EH (cell line): Measurements from ENCODE around the gene PLCH1.
"Not testable (repeated sequence)": the region's sequence is repeated elsewhere in the genome, so short reads cannot be mapped to it uniquely, and the experiment has no call there.

Experiments used
- DNase-seq: peaks from one replicate; pipeline ENCODE4 v3.0.0-alpha.2; 2015; ENCODE audit warnings: low read depth

Gene PLCH1

DNA sequence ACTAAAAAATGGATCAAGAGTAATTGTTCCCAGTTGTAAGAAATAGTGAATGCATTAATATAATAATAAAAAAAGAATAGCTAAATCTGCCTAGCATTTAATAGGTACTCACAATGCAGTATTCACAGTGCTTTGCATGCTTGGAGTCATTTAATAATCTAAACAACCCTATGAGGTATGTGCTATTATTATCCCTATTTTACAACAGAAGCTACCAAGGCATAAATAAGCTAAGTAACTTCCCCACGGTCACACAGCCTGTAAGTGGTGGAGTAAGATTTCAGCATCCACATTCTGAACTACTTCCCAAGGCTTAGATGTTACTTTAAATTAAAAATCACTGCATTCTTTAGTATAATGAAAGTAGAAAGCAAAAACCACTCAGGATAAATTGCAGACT, 102.9 kb downstream of the PLCH1 start:
- DNase-seq: peak; percentile 3

DNA sequence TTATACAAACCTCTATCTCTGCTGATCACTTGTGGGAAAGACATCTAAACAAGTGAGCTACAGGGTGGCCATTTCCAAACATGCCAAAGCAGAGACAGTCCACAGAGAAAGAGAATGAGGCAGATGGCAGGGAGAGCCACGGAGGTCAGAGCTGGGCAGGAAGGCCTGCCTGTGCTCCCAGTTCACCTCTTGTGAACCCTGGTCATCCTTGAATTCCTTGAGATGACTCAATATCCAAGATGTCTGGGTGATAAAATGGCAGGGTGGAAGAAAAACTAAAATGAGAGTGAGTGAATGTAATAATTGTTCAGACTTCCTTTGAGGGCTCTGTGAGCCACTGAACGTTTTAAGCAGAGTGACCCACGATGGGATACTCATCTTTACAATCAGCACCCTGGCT, 104.8 kb downstream of the PLCH1 start:
- DNase-seq: peak; percentile 6

DNA sequence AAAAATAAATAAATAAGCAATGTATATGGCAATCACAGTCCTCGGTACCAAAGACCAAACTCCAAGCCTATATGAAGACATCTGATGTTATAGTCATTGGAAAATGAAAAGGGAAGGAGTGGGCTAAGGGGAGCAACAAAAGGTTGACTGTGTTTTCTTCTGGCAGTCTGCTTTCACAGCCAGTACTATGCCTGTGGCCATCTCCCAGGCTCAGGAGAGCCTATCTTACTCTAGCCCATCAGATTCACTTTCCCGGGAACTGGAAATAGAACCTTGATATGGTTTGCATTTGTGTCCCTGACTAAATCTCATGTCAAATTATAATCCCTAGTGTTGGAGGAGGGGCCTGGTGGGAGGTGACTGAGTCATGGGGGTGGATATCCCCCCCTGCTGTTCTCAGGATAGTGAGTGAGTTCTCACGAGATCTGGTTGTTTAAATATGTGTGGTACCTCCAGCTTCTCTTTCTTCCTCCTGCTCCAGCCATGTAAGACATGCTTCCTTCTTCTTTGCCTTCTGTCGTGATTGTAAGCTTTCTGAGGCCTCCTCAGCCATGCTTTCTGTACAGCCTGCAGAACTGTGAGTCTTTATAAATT, 105.3 kb downstream of the PLCH1 start:
- no peak for DNase-seq

DNA sequence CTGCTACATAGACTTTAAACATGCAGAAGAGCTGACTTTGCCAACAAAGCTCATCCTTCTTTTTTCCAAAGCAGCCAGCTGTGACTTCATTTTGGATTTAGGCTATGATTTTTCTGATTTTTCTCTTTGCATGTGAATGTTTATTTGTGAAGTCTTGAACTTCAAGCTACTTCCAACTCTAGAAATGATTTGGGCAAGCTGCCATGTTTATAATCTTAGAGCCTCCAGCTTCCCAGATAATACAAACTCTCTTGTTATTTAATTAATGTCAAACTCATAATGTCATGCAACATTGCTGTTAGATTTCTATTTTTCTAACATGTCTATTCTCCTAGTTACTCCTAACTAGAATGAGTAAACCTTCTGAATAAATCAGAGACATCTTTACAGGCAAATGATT, 106.4 kb downstream of the PLCH1 start:
- DNase-seq: peak; percentile 6

DNA sequence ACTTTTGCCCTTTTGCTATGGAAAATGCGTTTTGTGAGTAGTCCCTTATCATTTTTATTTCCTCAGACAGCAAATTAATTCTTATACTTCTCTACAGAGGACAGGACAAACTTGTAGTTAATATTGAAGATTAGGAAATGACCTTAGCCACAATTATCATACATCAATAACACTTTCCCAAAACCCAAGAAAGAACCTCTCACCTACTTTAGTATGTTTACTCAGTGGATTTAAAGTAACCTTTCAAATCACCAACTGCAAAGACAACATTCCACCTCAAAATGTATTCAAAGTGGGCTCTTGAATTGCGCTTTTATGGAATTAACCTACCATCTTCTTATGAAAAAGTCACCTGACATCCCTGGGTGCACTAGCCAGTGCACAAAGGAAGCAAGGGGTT, 107.3 kb downstream of the PLCH1 start:
- DNase-seq: no peak

DNA sequence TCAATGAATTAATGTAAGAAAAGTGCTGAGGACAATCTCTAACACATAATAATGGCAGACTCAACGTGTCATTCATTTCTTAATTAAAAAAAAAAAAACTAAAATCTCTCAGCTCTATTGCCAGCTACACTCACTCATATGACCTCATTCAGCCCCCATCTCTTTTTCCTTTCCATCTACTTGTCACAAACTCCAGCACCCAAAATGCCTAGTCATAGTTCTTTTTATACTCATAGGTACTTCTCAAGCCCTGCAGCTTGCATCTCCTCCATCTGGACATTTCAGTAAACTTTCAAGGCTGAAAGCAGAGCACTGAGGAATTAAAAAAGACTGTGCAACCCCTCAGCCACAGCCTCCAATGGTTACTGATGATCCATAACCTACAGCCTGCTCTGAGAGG, 109.8 kb downstream of the PLCH1 start:
- DNase-seq: no peak

DNA sequence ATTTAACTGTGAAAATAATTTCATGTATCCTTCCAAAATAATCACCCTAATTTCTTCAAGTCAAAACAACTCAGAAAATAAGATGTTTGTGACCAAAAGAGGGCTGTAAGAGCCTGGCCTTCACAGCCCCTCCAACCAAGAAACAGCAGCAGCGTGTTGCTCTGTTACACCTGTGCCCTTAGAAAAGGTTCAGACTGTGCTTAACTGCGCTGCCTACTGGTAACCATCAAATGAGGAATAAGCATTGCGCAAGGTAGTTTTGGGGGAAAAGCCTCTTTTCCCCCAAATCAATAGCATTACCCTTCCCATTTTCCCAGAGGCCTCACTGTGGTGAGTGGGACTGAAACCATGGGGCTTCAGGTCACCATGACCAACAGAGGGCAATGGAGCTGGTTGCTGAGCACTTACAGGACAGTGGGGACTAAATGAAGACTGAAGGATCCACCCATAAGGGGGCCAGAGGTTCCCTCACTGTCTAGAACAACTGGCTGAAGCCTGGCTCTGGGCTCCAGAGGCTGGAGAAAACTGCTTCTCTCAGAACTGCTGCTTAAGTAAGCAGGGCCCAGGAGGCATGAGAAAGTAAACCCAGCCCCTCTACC, 110.7 kb downstream of the PLCH1 start:
- DNase-seq: no peak

DNA sequence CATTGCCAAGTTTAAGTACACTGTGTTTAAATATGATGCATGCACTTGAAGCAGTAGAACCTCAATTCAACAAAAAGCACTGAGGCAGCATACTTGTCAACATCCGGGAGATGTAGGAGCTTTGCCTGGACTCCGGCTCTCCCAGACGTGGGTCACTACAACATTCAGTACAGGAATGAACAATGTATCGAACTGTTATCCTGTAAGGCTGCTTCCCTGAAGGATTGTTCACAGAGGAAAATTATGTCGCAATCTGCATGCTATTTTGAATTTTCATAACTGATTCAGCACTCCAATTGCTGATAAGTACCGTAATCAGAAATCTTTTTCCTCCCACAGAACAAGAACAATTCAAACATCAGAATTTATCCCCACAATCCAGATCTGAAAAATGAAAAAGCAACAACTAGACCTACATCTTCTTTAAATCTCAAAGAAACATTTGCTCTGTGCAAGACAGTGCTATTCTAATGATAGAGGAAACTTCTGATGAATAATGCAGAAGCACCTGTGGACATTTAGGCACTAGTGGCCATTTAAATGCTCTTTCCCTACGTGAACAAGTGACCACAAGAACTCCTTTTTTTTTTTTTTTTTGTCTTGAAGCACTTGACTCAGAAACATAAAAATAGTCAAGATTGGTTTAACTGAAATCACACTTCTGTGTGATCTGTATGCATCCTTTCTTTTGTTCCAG, 113.4 kb downstream of the PLCH1 start:
- DNase-seq: no peak

DNA sequence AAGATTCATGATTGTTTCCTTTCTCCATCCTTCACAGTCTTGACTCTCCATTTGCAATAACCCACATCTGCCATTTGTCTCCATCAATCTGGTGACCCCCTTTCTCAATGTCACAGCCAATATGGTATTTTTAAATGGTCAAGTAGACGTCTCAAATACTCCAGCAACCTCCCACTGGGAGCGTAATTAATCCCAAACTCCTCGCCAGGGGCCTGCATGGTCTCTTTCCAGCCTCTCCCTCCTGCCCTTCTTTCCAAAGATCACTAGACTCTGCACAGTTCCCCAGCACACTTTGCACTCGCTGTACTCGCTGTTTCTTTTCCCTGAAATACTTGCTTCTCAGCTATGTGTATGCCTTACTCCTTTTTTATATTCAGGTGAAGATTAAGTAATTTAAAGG, 115.3 kb downstream of the PLCH1 start:
- DNase-seq: no peak

DNA sequence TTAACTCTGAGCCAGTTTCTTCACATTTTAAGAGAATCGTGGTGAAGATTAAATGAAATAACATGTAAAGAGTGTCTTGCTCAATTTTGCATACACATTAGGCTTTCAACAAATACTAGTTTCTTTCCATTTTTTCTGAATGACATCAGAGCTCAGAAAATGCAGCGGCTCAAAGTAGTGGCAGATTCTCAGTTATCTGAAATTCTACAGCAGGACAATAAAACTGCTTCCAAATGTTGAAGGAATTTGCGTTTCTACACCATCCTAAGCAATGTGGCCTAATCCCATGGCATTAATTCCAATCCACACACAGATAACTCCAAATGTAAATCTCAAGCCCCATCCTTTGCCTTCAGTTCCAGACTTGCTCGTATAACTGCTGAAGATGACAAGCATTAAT, 115.8 kb downstream of the PLCH1 start:
- no peak for DNase-seq

DNA sequence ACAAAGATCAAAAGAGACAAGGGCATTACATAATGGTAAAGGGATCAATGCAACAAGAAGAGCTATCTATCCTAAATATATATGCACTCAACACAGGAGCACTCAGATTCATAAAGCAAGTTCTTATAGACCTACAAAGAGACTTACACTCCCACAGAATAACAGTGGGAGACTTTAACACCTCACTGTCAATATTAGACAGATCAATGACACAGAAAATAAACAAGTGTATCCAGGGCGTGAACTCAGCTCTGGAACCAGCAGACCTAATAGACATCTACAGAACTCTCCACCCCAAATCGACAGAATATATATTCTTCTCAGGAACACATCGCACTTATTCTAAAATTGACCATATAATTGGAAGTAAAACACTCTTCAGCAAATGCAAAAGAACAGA, 122.2 kb downstream of the PLCH1 start:
- not testable (repeated sequence) for DNase-seq

DNA sequence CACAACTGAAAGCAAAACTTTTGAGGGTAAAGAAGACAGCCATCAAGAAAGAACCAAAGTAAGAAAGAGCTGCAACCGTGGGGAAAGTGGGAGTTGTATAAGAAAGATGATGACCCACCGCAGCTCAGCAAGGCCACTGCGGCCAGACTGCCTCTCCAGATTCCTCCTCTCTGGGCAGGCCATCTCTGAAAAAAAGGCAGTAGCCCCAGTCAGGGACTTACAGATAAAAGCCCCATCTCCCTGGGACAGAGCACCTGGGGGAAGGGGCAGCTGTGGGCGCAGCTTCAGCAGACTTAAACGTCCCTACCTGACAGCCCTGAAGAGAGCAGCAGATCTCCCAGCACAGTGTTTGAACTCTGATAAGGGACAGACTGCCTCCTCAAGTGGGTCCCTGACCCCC, 124.3 kb downstream of the PLCH1 start:
- DNase-seq: not testable (repeated sequence)

DNA sequence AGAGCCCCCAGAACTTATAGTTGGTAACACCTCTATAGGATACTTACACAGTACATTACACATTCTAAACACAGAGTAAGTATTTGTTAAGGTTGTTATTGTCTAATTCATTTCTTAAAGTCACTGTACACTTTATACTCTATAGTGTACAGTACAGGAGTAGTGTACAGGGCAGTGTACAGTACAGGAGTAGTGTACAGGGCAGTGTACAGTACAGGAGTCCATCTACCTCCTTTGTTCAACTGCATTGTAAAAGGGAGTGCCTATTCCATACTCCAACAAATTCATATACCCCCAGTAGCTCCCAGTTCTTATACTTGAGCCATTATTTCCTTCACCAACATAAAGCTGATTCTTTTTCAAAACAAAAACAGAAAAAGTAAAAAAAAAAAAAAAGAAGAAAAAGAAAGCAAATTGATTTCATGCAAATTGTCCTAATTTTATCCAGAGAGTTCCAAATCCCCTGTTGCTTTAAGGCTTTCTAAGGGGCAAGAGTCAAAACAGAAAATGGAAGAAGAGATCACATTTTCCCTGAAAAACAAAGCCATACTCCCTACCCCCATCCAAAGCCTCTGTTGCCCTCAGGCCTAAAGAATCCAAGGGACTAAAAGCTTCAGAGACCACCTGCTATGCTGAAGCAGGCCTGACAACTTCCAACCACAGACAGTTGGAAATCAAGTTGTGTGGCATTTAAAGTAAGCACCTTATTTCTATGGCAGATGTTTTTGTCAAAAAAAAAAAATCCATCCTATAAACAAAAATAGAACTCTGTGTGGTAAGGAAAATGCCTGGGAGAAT, 125.6 kb downstream of the PLCH1 start:
- DNase-seq: no peak

DNA sequence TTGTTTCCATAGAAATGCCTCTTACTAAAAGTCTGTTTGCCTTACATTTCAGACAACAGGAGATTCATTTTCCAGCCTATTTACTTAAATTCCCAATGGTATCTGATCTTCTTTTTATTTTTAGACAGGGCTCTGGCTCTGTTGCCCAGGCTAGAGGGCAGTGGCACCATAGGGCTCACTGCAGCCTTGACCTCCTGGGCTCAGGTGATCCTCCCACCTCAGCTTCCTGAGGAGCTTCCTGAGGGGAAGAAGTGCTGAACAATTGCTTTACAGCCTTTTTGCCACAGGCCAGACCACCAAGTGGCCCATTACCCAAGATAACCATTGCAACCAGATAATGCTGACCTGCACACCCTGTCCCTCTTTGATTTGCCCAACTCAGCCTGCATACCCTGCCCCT, 126.3 kb downstream of the PLCH1 start:
- DNase-seq: no peak

DNA sequence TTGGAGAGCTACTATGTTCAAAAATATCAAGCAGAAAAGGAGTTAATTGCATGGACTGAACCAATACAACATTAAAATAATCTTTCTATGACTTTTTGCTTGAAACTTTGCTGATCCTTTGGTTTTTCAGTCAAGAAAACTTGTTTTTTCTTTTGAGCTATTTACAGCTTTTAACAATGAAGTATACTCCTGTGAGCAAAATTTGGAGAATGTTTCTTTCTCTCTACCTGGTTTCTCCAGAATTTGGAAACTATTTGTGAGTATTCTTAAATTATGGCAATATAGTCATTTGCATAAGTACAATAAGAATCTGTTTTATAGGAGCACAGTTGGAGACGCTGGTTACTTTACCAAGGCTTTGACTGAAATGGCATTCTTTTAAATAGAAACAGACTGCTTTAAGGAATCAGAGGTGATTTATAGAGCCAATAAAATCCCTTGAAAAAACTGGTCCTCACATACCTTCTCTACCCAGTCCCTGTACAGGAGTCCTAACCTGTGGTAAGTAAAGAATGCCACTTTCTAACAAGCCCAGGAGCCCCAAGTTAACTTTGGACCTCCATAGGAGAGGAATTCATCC, 127.4 kb downstream of the PLCH1 start:
- no peak for DNase-seq

DNA sequence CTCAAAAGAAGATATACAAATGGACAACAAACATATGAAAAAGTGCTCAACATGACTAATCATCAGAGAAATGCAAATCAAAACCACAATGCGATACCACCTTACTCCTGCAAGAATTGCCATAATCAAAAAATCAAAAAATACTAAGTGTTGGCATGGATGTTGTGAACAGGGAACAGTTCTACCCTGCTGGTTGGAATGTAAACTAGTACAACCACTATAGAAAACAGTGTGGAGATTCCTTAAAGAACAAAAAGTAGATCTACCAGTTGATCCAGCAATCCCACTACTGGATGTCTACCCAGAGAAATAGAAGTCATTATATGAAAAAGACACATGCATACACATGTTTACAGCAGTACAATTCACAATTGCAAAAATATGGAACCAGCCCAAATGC, 129.7 kb downstream of the PLCH1 start:
- DNase-seq: not testable (repeated sequence)

DNA sequence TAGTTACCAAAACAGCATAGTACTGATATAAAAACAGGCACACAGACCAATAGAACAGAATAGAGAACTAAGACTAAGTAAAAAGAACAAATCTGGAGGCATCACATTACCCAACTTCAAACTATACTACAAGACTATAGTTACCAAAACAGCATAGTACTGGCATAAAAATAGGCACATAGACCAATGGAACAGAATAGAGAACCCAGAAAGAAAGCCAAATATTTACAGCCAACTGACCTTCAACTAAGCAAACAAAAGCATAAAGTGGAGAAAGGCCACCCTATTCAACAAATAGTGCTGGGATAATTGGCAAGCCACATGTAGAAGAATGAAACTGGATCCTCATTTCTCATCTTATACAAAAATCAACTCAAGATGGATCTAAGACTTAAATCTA, 130.5 kb downstream of the PLCH1 start:
- DNase-seq: not testable (repeated sequence)

DNA sequence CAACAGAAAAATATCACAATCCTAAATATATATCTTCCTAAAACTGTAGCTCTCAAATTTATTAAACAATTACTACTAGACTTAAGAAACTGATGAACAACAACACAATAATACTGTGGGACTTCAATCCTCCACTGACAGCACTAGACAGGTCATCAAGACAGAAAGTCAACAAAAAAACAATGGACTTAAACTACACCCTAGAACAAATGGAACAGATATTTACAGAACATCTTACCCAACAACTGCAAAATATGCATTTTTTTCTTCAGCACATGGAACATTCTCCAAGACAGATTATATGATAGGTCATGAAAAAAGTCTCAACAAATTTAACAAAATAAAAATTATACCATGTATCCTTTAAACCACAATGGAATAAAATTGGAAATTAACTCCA, 133.4 kb downstream of the PLCH1 start:
- no peak for DNase-seq

DNA sequence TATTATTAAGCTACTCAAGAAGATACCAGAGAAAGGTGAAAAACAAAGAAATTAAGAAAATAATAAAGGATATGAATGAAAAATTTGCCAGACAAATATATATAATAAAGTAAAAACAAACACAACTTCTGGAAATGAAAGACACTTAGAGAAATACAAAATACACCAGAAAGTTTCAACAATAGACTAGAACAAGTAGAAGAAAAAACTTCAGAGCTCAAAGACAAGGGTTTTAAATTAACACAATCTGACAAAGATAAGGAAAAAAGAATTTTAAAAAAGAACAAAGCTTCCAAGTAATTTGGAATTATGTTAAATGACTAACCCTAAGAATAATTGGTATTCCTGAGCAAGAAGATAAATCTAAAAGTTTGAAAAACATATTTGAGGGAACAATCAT, 135.3 kb downstream of the PLCH1 start:
- no peak for DNase-seq

DNA sequence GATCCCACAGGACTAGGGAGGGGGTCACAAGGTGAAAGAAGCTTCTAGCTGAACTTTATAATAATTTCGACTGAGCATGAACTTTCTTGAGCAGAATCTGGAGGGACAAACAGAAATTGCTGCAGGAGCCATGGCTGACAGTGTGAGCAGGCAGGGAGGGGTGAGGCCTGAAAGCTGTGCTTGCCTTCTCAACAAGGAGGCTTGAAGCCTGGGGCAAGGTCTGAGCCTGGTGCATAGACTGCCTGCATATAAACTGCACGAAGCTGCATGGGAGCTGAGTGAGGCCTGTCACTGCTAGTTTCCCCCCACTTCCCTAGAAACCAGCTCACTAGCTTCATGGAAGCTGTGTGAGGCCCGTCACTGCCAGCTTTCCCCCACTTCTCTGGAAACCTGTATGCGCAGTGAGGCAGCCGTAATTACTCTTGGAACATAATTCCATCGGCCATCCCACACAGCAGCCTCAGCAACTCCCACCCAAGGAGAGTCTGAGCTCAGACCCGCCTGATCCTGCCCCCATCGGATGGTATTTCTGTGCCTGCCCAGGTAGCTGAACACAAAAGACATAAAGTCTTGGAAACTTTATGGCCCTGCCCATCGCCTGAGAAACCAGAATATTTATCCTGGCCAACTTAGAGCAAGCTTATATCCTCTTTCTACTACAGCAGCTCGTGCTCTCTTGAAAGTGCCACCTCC, 136.5 kb downstream of the PLCH1 start:
- no peak for DNase-seq

DNA sequence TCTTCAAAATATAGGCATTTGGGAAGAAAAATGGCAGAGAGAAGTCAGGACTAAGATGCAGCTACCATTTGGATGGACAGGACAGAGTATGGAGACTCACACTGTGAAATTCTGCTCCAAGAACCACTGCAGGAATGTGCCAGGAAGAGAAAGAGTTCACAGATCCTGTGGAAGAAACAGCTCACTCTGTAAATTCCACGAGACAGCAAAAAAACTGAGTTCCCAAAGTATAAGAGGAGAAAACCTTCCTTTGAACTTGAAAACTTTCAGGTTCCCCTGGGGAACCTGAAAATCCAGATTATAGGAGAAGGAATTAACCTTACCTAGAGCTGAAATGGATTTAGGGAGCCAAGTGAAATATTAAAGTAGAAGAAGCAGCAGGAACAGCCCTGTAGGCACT, 137.1 kb downstream of the PLCH1 start:
- DNase-seq: no peak

DNA sequence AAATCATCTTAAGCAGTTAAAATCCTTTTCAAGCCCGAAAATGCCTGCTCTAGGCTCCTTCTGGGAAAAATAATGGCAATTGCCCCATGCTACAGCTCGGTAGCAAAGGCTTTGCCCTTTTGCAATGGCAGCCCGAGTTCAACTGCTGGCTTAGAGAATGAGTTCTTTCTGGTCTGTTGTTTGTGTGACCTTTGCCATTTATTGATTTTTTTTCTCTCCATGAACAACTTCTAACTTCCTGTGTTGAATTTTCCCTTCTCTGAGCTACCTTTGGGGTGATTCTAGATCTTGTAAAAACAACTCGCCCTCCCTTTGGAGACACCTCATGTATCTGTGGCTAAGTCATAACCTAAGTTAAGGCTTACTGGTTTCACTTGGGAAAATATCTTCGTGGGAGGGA, 139.3 kb downstream of the PLCH1 start:
- DNase-seq: no peak
